Effector memory CD4-positive, alpha-beta T cell (primary cell): Measurements from ENCODE around the gene SLC35G6.

Experiments used
- DNase-seq, 3 donors: peaks; one replicate each; pipeline ENCODE4 v3.0.0-alpha.2; 2020
- H3K27ac ChIP-seq: 2 replicates; pipeline ENCODE4 v1.7.0; 2013; ENCODE audit warnings: mild to moderate bottlenecking, low read length, moderate library complexity; ENCODE audit not compliant: insufficient read depth, poor library complexity, severe bottlenecking
- H3K27me3 ChIP-seq: replicated peaks from 2 replicates; pipeline ENCODE4 v1.7.0; 2013; ENCODE audit warnings: mild to moderate bottlenecking, low read length; ENCODE audit not compliant: insufficient read depth, control insufficient read depth, poor library complexity, severe bottlenecking
- H3K36me3 ChIP-seq: 2 replicates; pipeline ENCODE4 v1.7.0; 2013; ENCODE audit warnings: mild to moderate bottlenecking, low read length, moderate library complexity; ENCODE audit not compliant: control insufficient read depth, insufficient read depth
- H3K4me1 ChIP-seq: 2 replicates; pipeline ENCODE4 v1.7.0; 2013; ENCODE audit warnings: low read length, mild to moderate bottlenecking; ENCODE audit not compliant: control insufficient read depth, insufficient read depth, poor library complexity, severe bottlenecking
- H3K4me3 ChIP-seq: 2 replicates; pipeline ENCODE4 v1.7.0; 2013; ENCODE audit warnings: low read length, low read depth, mild to moderate bottlenecking; ENCODE audit not compliant: insufficient read depth, poor library complexity, severe bottlenecking
- H3K9me3 ChIP-seq: 2 replicates; pipeline ENCODE4 v1.7.0; 2013; ENCODE audit warnings: mild to moderate bottlenecking, low read length, moderate library complexity; ENCODE audit not compliant: control insufficient read depth

The SLC35G6 gene

DNA sequence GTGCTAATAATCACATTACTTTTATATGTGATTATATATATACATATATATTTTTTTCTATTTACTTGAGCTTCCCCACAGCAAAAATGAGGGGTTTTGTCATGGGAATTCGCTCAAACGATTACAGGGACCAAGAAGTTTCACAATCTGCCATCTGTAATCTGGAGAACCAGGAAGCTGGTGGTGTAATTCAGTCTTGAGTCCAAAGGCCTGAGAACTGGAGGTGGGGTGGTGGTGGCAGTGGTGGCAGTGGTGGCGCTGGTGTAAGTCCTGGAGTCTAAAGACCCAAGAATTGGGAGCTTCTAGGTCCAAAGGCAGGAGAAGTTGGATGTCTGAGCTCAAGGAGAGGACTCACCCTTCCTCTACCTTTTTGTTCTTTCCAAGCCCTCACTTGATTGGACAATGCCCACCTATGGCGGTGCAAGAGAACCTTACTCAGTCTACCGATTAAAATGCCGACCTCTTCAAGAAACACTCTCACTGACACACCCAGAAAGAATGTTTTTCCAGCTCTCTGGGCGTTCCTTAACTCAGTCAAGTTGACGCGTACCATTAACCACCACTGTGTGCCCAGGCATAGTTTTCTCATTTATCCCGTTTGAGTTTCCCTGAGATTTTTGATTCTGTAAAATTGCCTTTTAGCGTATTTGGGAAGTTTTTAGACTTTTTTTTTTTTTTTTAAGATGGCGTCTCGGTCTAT, 34.8 kb downstream of the SLC35G6 start:
- Histone ChIP-seq H3K4me1 (no peaks in the 10 kb centered on the region), H3K9me3 (no peaks in the 10 kb centered on the region), H3K4me3 (no peak overlapping the region), H3K36me3 (peaks cover 32% of the 10 kb centered on the region), H3K27ac (no peak overlapping the region), H3K27me3 (no peaks in the 10 kb centered on the region)
- no peak for DNase-seq

DNA sequence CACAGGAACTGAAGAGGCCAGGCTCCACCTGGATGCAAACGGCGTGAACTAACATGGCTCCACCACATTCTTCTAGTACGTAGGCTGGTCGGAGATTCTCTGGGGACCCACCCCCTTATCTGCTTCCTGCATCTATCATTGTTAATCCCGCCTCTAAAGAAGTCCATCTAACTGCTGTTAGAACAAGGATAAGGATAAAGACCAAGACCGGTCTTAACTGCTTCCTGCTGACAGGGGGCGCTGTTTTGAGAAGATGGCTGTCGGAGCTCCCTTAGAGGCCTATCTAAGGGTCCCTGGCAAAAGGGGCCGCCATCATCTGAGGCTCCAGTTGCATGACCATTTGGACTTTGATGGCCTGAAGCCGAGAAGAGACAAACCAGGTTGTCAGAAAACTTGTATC, 41.8 kb downstream of the SLC35G6 start:
- Histone ChIP-seq H3K36me3 (no peaks in the 10 kb centered on the region), H3K9me3 (no peaks in the 10 kb centered on the region), H3K4me1 (no peaks in the 10 kb centered on the region), H3K27me3 (no peaks in the 10 kb centered on the region), H3K27ac (no peak overlapping the region), H3K4me3 (no peak overlapping the region)
- DNase-seq, result peak in 2 of 3 donors; percentile 26 to 36

DNA sequence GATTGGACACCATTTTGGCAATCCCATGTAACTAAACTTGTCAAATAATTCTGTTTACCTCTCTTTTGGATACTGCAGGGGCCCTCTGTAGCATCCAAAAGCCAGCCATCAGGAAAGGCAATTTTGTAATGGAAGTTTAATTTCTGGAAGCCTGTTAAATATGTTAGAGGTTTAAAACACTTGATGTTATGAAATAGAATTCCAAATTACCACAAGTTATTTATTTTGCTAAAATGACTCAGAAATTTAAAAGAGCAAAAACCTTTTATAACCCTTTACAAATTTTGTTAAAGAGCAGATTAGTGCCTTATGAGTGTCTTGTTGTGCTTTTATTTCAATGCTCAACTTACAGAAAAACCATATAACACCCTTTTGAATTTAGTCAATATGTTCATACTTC, 47.6 kb downstream of the SLC35G6 start:
- Histone ChIP-seq H3K36me3 (no peaks in the 10 kb centered on the region), H3K27me3 (no peaks in the 10 kb centered on the region), H3K4me1 (no peaks in the 10 kb centered on the region), H3K4me3 (no peak overlapping the region), H3K9me3 (no peaks in the 10 kb centered on the region), H3K27ac (no peak overlapping the region)
- DNase-seq, result no peak

DNA sequence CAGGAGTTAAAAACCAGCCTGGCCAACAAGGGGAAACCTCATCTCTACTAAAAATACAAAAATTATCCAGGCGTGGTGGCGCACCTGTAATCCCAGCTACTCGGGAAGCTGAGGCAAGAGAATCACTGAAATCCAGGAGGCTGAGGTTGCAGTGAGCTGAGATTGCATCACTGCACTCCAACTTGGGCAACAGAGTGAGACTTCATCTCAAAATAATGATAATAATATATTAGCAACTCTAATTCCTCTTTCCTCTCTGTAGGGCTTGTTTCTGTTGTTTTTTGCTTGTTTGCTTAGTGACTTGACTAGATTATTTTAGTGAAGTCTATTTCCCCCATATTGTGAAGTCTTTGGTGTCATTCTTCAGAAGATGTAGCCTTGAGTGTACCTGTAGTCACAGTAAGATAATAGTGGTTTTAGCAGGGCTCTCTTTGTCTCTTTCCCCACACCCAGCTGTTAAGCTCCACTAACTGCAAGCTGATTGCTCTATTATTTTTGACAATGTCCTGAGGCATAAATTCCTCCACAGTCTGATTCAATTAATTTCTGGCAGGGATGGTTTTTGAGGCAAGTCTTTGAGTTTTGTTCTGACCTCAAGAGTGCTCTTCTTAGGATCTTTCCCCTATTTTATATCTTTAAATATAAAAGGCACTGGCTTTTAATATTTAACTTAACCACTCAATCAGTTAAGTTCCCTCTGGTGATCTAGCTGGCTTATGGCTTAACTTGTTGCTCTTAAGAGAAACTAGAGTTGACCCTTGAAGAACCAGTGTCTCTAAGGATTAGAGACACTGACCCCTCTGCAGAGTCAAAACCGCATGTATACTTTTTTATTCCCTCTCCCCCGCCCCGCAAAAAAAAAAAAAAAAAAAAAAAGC, 49.0 kb downstream of the SLC35G6 start:
- H3K4me1 ChIP-seq, result no peaks in the 10 kb centered on the region
- no peaks in the 10 kb centered on the region for H3K9me3 ChIP-seq
- no peaks in the 10 kb centered on the region for H3K27me3 ChIP-seq
- H3K36me3 ChIP-seq, result no peaks in the 10 kb centered on the region
- H3K4me3 ChIP-seq, result no peak overlapping the region
- no peak overlapping the region for H3K27ac ChIP-seq
- no peak for DNase-seq
